ENCODE results near the gene SOWAHC.
"Not testable (repeated sequence)": the region's sequence is repeated elsewhere in the genome, so short reads cannot be mapped to it uniquely, and the experiment has no call there.

- not testable (repeated sequence) for TF ChIP-seq EP300 (IDR thresholded peaks at IDR 0.05; ENCODE audit: low read depth); POLR2AphosphoS5 (IDR thresholded peaks at IDR 0.05)
Measured at GRCh38 chr2:109577630-109578029, 36.5 kb upstream of the SOWAHC start.
